GM18499 (cell line): Measurements from ENCODE around the gene SYT9.

Experiments used
- ATAC-seq: cut with Tn5 transposase; IDR thresholded peaks from one replicate; pipeline ENCODE4 v1.9.1; 2021; ENCODE audit warnings: moderate number of reproducible peaks; ENCODE audit not compliant: insufficient read depth, unreplicated experiment

Gene SYT9

DNA sequence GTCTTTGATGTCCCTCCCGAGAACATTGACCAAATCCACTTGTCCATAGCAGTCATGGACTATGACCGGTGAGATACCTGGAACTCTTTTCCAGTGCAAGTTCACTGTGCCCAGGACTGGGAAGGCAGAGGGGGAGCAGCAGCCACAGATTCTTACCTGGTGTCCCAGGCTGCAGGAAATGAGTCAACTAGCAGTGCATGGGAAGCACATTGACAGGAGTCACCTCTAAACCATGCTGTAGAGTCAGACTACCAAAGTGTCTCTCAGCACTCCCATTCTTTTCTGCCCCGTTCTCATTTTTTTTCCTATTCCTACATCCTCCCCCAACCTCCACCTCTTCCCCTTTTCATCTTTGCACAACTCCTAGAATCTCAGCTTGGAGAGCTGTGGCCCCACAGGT, 166.4 kb downstream of the SYT9 start:
- ATAC-seq: no peak

DNA sequence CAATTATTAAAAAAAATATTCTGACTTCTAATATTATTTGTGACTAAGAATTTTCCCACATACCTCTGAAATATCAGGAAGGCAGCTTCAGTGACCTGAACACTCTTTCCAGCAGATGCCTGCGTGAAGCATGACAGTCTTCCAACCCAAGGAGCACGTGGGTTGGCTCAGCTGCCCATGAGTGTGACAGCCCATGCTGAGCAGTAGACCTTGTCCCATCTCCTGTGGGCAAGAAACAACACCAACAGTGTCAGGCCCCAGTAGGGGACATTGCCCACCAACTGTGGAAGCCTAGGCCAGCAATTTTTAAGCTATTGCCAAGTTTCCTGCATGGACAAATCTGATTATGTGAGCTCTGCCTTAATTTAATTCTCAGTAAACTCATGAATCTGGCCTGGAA, 167.2 kb downstream of the SYT9 start:
- ATAC-seq: no peak

DNA sequence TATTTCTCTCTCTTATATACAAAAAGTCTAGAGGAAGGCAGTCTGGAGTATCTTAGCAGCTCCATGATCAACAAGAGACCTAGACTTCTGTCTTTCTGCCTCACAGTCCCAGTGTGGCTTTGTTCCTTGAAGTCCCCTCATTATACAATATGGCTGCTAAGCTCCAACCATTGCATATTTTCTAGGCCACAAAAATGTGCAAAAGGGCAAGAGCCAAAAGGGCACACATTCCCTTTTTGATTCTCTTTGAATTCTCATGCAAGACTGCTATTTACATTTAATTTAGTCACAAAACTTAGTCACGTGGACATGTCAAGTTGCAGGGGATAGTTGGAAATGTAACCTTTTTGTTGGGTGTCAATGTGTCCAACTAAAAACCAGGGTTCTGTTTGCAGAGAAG, 169.4 kb downstream of the SYT9 start:
- no peak for ATAC-seq

- no peak for ATAC-seq
These were observed 171.0 kb downstream of the SYT9 start for GRCh38 chr11:7422544-7423331.

DNA sequence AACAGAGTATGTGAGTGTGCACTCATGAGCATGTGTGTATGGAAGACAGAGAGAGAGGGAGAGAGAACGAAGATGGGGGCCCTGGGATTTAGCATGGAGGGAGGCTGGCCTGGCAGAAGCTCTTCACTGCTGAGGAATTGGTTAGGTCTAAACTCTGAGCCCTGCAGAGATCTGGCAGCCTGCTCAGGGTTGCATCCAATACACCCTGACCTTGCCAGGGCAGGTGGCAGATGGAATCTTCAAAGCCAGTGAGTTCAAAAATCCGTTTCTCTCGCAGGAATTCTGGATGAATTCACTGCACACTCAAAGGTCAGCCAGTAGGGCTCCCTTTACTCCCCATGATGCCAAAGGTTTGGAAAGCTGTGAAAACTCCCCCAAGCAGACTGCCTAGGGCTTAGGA, 172.2 kb downstream of the SYT9 start:
- ATAC-seq: no peak

- ATAC-seq: no peak
These were observed 176.0 kb downstream of the SYT9 start for GRCh38 chr11:7427733-7428132.

GRCh38 chr11:7428196-7428595, 176.5 kb downstream of the SYT9 start:
- ATAC-seq: no peak

- no peak for ATAC-seq
These were observed 178.8 kb downstream of the SYT9 start for GRCh38 chr11:7430496-7430895.

DNA sequence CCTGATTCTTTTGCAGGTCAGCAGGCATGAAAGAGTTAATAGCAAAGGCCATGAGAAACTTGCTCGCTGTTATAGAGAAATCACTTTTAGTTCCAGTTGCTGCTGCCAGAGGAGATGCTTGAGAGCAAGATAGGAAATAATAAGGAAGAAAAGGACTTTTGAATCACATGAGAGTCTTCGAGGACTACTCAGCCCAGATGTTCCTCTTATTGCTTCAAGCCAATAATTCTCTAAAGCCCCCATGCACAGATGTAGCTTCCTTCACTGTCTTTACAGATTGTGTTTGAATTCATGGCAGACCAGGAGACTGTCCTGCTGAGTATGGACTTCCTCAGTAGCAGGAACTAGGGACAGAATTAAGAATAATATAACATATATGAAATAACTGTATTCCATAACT, 183.5 kb downstream of the SYT9 start:
- ATAC-seq: no peak

GRCh38 chr11:7436146-7436545, 184.4 kb downstream of the SYT9 start:
- ATAC-seq: no peak

GRCh38 chr11:7436657-7437056, 185.0 kb downstream of the SYT9 start:
- ATAC-seq: peak; percentile 84

DNA sequence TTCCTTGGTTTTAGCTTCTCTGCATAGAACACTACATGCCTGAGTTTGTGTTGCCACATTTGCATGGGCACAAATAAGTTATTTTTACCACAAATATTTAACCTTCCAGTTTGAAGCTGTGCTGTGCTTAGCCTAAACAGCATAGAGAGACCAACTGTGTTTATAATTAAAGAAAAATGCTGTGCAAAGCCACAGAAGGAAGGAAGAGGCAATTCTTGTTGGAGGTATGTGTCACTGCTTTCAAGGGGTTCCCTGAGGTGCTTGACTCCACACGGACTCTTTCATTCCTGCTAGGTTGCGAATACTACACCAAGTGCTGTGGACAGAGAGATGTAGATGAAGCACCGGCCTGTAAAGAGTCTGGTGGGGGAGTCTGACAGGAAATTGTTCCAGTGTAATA, 186.0 kb downstream of the SYT9 start:
- ATAC-seq: no peak

DNA sequence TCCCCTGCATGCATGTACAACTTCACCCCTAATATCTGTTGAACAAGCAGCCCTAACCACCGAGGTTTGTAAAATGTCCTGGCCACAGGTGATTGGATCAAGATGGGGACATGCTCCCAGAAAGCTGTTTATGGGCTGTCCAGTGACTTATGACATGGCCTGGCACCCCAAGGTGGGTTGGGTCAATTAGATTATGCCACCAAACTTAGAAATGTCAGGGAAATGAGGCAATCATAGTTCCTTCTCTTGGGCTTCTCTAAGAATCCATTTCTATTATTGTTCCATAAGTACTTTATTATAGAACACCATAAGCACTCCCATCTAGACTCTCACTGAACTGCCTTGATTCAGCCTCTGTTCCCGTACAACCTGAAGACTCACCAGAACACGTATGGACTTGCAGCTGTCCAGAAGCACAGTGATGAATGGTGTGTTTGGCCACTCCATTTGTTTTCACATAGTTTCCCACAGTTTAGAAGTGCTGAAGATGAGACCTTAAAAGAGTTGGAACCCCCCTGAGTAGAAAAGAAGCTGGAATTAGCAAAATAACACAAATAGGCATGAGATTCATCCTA, 188.1 kb downstream of the SYT9 start:
- ATAC-seq: no peak

DNA sequence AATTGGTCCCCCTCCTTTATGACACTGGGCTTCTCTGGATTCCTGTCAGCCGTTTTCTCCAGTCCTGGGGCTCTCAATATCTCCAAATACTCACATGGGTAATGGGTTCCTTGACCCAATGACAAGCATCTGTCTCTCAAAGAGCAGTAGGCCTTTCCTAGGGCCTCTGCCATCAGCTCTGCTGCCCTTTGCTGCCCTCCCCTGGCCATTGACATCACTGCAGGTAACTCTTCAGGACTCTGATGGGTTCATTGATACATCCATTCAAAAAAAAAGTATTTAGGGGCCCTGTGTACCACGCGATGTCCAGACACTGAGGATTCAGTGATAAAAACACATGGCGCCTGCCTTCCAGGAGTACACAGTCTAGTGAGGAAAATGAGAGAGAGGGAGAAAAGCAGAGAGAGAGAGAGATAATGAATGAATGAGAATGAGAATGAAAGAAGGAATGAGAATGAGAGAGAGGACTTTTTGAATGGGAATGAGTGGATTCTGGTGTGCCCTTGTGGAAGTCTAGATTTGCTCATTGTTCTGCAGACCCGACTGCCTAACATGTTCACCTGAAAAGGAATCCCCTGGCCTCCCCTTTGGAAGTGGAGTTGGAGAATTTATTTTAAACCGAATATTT, 191.0 kb downstream of the SYT9 start:
- no peak for ATAC-seq

DNA sequence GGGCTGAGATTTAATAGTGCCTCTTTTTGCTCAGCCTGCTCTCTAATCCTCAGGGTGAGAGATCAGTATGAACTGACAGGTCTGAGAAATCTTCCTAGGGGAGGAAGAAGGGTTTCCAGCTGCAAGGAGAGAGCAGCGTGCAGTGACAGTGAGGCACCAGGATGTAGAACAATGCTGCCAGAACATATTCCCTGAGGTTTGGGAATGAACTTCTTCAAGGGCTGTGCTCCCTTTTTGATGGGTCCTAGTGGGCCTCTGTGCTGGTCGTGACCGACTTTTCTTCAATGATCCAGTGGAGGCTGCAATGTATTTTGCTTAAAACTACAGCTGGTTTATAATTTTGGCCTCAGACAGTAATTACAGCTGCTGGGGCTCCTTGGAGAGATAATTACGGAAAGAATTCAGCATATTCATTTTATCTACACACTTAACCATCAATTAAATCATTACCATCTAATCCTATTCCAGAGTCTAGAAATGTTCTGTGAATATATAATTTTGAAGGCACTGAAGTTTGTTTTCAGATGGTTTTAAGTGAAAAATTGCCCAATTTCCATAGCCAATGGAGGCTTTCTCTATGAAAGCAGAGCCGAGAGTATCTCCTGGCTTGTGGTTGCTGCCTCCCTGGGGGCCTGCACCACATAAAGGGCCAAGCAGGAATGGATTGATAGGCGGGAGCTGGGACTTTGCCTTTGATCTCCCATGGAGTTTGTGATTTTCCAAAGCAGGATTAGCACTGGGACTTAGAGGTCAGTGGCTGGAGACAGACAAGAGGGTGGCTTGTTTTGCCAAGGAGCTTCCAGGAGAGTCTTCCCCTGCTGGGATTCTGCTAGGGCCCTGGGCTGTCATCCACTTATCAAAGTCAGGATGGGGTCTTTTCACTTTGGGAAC, 192.6 kb downstream of the SYT9 start:
- ATAC-seq: no peak

GRCh38 chr11:7445564-7445963, 193.9 kb downstream of the SYT9 start:
- ATAC-seq: no peak

GRCh38 chr11:7448201-7448600, 196.5 kb downstream of the SYT9 start:
- ATAC-seq: no peak

GRCh38 chr11:7449211-7449840, 197.6 kb downstream of the SYT9 start:
- no peak for ATAC-seq

GRCh38 chr11:7449841-7450214, 198.1 kb downstream of the SYT9 start:
- no peak for ATAC-seq

DNA sequence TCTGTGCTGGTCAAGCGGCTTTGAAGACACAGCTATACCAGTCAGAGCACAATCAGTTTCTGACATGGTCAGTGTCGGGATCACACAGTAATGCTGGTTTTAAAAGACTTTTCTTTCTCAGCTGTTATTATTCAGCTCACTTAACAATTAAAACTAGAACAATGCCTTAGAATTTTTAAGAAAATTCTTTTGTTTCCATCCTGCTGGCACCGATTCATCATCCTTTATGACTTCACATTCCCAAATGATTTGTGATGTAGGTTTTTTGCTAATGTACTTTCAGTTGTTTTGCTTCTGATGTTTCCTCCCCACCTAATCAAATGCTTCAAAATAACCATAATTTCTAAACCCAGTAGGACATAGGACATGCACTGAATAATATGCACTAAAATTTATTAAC, 199.1 kb downstream of the SYT9 start:
- ATAC-seq: no peak
